Keratinocyte (primary cell): ENCODE measurements around the gene TCF7L2. TPM values are rescaled to one million over a fixed set of nuclear protein-coding genes. Genes with fewer than 3 reads are reported as not detected.

Experiments used
- DNase-seq: peaks from one replicate; pipeline ENCODE4 v3.0.0-alpha.2; 2011; ENCODE audit warnings: low read depth, missing footprints, low spot score
- FAIRE-seq: peaks from 2 replicates; lab custom pipeline; 2011; peaks lifted over from hg19 to GRCh38; lab: Jason Lieb, UNC
- H2AFZ ChIP-seq: 2 replicates; pipeline ENCODE4 v1.6.0; 2012; ENCODE audit warnings: low read length, control low read depth, inconsistent platforms; ENCODE audit not compliant: control insufficient read depth
- H3K27ac ChIP-seq: 2 replicates; pipeline ENCODE4 v1.5.1; 2011; ENCODE audit warnings: low read length; ENCODE audit not compliant: control insufficient read depth, insufficient read depth
- H3K27me3 ChIP-seq: 3 replicates; pipeline ENCODE4 v1.6.0; 2011; ENCODE audit warnings: low read length; ENCODE audit not compliant: control insufficient read depth, insufficient read depth; ENCODE audit errors: extremely low read depth
- H3K36me3 ChIP-seq, 2 experiments: 2 replicates in 1 of 2; 3 replicates in 1 of 2; pipeline ENCODE4 v1.5.1; 2011; ENCODE audit warnings: low read length in 2 of 2, mild to moderate bottlenecking in 1 of 2; ENCODE audit not compliant: control insufficient read depth in 2 of 2, insufficient read depth in 2 of 2; ENCODE audit errors: extremely low read depth in 1 of 2
- H3K4me1 ChIP-seq: 3 replicates; pipeline ENCODE4 v1.5.1; 2011; ENCODE audit warnings: low read length; ENCODE audit not compliant: control insufficient read depth, insufficient read depth; ENCODE audit errors: extremely low read depth
- H3K4me2 ChIP-seq: 3 replicates; pipeline ENCODE4 v1.6.0; 2011; ENCODE audit warnings: low read depth, low read length; ENCODE audit not compliant: control insufficient read depth, insufficient read depth; ENCODE audit errors: extremely low read depth
- H3K4me3 ChIP-seq, 3 experiments: fragments of 200-600 bp in 1 of 3; sonication (generic) in 1 of 3; 2 replicates in 2 of 3; 3 replicates in 1 of 3; pipeline ENCODE4 v1.5.1; 2011 to 2016; ENCODE audit warnings: low read length in 3 of 3, mild to moderate bottlenecking in 3 of 3, control low read depth in 2 of 3, inconsistent platforms in 1 of 3, low read depth in 1 of 3, mixed read lengths in 1 of 3, mixed run types in 1 of 3, moderate library complexity in 1 of 3; ENCODE audit not compliant: control insufficient read depth in 2 of 3, insufficient read depth in 2 of 3; ENCODE audit errors: extremely low read depth in 1 of 3
- H3K79me2 ChIP-seq: 2 replicates; pipeline ENCODE4 v1.6.0; 2012; ENCODE audit warnings: low read length; ENCODE audit not compliant: control insufficient read depth, insufficient read depth
- H3K9ac ChIP-seq: 3 replicates; pipeline ENCODE4 v1.6.0; 2011; ENCODE audit warnings: low read length; ENCODE audit not compliant: control insufficient read depth, insufficient read depth; ENCODE audit errors: extremely low read depth
- H3K9me1 ChIP-seq: 3 replicates; pipeline ENCODE4 v1.6.0; 2011; ENCODE audit warnings: low read length; ENCODE audit not compliant: control insufficient read depth, insufficient read depth; ENCODE audit errors: extremely low read depth
- H3K9me3 ChIP-seq: 2 replicates; pipeline ENCODE4 v1.5.1; 2012; ENCODE audit warnings: low read depth, low read length; ENCODE audit not compliant: control insufficient read depth
- H4K20me1 ChIP-seq: 3 replicates; pipeline ENCODE4 v1.6.0; 2011; ENCODE audit warnings: low read length; ENCODE audit not compliant: control insufficient read depth, insufficient read depth; ENCODE audit errors: extremely low read depth
- EZH2 ChIP-seq: IDR thresholded peaks from one replicate; pipeline ENCODE4 v1.6.1; 2012; ENCODE audit warnings: inconsistent platforms, mild to moderate bottlenecking, low read length, moderate library complexity
- dilution Hi-C: fragments of 300-500 bp; cut with MboI; formaldehyde crosslinking; loops from one replicate; pipeline ENCODE4 v1.7.0; 2020; ENCODE audit warnings: low sequenced_read_pairs; ENCODE audit not compliant: extremely low pct_ligation_motif_present
- polyA plus RNA-seq, 5 experiments: library from polyadenylated mRNA; depleted of rRNA in 3 of 5; stranded (reverse) in 3 of 5; stranded (forward) in 1 of 5; unstranded in 1 of 5; fragments of >200 nt; gene quantifications; 1 replicate in 1 of 5; 2 replicates in 3 of 5; 3 replicates in 1 of 5; pipeline versions ENCODE4 v1.2.1 to v1.2.3, GENCODE V29; 2011 to 2012; ENCODE audit warnings: missing spikeins in 2 of 5, low read depth in 1 of 5, low replicate concordance in 1 of 5
- TF ChIP-seq, protein P1 (sequence below), 3 experiments: IDR thresholded peaks in 1 of 3; conservative IDR thresholded peaks in 1 of 3; optimal IDR thresholded peaks in 1 of 3; 2 replicates in 2 of 3; 3 replicates in 1 of 3; pipeline versions ENCODE3 to v1.5.1; 2011; ENCODE audit warnings: low read length in 3 of 3, mild to moderate bottlenecking in 3 of 3, moderate library complexity in 2 of 3, control low read depth in 1 of 3, inconsistent platforms in 1 of 3; ENCODE audit not compliant: insufficient read depth in 2 of 3; ENCODE audit errors: extremely low read depth in 1 of 3

Gene TCF7L2
- polyA plus RNA-seq, 1 donor (not counting 4 experiments of a cell fraction or from before 2014, with no cell fraction given), result 2.5 TPM

DNA sequence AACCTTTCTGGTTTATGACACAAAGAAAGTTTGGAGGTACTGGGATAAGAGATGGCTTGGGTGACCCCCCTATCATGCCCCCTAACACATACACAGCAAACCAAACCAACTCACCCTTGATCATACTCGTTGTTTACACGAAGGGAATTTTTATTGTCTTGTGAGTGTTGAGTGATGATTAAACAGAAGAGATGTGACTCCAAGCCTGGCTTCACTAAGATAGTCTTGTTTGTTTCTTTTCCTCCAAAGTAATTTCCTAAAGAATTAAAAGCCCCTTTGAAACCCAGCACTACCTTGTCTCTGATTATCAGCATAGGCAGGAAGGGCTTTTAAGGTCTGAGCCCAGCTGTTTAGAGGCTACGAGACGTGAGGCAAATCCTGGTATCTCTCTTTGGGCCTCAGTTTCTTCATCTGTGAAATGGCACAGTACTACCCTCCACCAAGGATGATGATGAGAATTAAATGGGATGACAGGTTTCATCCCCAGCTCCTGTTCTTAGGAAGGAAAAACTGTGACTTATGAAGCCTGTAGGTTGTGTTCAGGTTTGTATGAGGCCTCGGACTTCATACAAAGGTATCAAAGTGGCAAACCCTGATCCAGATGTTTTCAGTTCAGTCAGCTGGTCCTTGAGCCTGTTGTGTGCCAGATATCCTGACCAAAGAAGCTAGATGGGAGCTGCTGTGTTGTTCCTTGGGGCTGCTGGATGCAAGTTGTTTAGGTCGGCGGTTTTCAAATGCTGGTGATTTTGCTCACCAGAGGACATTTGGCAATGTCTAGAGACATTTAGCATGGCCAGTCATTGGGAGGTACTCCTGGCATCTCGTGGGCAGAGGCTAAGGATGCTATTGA is 51.8 kb downstream of the TCF7L2 start:
- H3K9ac ChIP-seq, result no peak overlapping the region
- H2AFZ ChIP-seq, result no peak overlapping the region
- FAIRE-seq (no peak), DNase-seq (no peak)
- H3K79me2 ChIP-seq, result peaks cover 2% of the 10 kb centered on the region
- TF ChIP-seq EZH2, result no peak
- TF ChIP-seq, protein P1, sequence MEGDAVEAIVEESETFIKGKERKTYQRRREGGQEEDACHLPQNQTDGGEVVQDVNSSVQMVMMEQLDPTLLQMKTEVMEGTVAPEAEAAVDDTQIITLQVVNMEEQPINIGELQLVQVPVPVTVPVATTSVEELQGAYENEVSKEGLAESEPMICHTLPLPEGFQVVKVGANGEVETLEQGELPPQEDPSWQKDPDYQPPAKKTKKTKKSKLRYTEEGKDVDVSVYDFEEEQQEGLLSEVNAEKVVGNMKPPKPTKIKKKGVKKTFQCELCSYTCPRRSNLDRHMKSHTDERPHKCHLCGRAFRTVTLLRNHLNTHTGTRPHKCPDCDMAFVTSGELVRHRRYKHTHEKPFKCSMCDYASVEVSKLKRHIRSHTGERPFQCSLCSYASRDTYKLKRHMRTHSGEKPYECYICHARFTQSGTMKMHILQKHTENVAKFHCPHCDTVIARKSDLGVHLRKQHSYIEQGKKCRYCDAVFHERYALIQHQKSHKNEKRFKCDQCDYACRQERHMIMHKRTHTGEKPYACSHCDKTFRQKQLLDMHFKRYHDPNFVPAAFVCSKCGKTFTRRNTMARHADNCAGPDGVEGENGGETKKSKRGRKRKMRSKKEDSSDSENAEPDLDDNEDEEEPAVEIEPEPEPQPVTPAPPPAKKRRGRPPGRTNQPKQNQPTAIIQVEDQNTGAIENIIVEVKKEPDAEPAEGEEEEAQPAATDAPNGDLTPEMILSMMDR (optimal IDR thresholded peaks at IDR 0.05 in 1 of 3, IDR thresholded peaks at IDR 0.05 in 1 of 3, conservative IDR thresholded peaks at IDR 0.05 in 1 of 3; ENCODE audit: extremely low read depth in 1 of 3, insufficient read depth in 2 of 3, low read length in 3 of 3), result no peak
- H4K20me1 ChIP-seq, result peaks cover 2% of the 10 kb centered on the region
- no peaks in the 10 kb centered on the region for H3K36me3 ChIP-seq
- dilution Hi-C loops, result no loop called here
- peaks cover 11% of the 10 kb centered on the region for H3K4me1 ChIP-seq
- no peaks in the 10 kb centered on the region for H3K9me1 ChIP-seq
- no peak overlapping the region for H3K4me3 ChIP-seq
- H3K9me3 ChIP-seq, result no peaks in the 10 kb centered on the region
- no peaks in the 10 kb centered on the region for H3K27me3 ChIP-seq
- H3K27ac ChIP-seq, result no peak overlapping the region
- H3K4me2 ChIP-seq, result no peak overlapping the region

DNA sequence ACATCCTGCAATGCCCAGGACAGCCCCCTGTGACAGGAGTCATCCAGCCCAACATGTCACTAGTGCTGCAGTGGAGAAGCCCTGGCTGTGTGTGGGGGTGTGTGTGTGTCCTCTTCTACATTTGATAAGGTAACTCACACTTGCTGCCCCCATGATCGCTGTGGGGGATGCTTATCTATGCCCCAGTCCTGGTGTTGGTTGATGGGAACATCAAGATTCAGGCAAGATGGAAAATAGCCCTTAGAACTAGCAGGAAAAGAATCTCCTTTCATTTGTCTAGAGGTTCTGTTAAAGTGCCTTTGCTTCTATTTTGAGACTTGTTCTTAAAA is 52.4 kb downstream of the TCF7L2 start:
- H3K4me3 ChIP-seq, result no peak overlapping the region
- no peaks in the 10 kb centered on the region for H3K9me3 ChIP-seq
- H3K9ac ChIP-seq, result no peak overlapping the region
- peaks cover 2% of the 10 kb centered on the region for H3K79me2 ChIP-seq
- no peak overlapping the region for H3K4me2 ChIP-seq
- DNase-seq (no peak), FAIRE-seq (no peak)
- no peak for TF ChIP-seq EZH2
- TF ChIP-seq, protein P1 (optimal IDR thresholded peaks at IDR 0.05 in 1 of 3, IDR thresholded peaks at IDR 0.05 in 1 of 3, conservative IDR thresholded peaks at IDR 0.05 in 1 of 3; ENCODE audit: extremely low read depth in 1 of 3, insufficient read depth in 2 of 3, low read length in 3 of 3), result no peak
- no peaks in the 10 kb centered on the region for H3K36me3 ChIP-seq
- no peak overlapping the region for H2AFZ ChIP-seq
- peaks cover 11% of the 10 kb centered on the region for H3K4me1 ChIP-seq
- peaks cover 2% of the 10 kb centered on the region for H4K20me1 ChIP-seq
- H3K27ac ChIP-seq, result no peak overlapping the region
- dilution Hi-C loops, result no loop called here
- no peaks in the 10 kb centered on the region for H3K9me1 ChIP-seq
- no peaks in the 10 kb centered on the region for H3K27me3 ChIP-seq
